Stimulated activated CD8-positive, alpha-beta memory T cell treated with anti-CD3 and anti-CD28 coated beads, Interleukin-15, amount 100 ng/mL, for 1 hour (primary cell): ENCODE data around the gene BLACAT1.

Experiments
- DNase-seq: peaks from one replicate; pipeline ENCODE4 v3.0.0-alpha.2; 2020; ENCODE audit warnings: low read depth

The BLACAT1 gene

DNA sequence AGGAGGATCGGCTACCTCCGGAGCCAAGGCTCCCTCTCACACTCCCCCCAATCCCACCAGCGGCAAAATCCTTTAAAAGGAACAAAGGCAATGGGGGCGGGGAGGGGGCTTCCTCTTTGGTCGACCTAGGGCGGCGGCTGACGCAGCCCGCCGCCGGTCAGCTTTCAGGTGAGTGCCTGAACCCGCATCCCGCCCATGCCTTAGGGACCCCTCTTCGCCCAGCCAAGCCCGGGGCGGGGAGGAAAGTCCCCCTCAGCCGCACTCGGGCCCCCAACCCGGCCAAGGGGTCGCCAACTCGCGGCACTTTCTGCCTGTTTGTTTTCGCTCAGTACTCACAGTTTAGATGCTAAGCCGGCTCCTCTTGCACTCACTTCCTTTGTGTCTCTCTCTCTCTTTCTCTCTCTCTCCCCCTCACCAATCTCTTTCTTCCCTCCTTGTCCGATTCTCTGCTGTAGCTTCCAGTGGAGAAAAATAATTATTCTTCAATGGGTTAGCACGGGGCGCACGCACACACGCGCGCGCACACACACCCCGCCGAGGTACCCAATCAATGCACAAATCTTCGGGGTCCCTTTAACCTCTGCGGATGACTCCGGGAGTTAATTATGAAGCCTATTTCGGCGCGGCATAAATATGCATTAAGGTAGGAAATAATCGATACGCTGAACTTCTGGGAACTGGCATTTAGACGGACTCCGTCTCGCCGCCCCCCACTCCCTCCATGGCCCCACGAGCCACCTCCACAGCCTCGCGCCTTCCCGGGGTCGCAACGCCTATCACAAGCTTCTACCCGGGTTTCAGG is at the start of gene BLACAT1:
Gene BLACAT1, minus strand, starts transcription at position 465 of the 802 bp plus-strand sequence.
- no peak for DNase-seq

- DNase-seq: no peak
Observed at GRCh38 chr1:205505076-205505729, 49.4 kb upstream of the BLACAT1 start.

GRCh38 chr1:205504311-205505075 is 48.6 kb upstream of the BLACAT1 start, which contains the start of gene CDK18:
TSS of gene CDK18 (plus strand) at chr1:205504669. CDS start at chr1:205523168, 18,499 bp downstream.
- no peak for DNase-seq

DNA sequence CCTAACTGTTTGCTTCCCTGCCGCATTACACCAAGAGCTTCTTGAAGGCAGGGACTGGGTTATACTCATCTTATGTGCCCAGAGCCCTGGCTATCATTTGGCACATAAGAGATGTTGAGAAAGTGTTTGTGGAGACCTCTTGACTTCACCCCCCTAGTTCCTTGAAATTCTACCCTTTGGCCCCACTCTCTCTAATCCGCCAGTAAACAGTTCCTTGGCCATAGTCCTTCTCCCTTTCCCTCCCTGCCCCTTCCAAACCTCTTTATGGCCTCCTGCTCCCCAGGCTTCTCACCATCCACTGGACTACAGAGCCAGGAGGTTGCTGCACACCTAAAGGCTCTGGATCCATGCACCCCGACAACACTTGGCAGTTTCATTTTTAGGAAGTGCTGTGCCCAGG is 47.1 kb upstream of the BLACAT1 start:
- no peak for DNase-seq

DNA sequence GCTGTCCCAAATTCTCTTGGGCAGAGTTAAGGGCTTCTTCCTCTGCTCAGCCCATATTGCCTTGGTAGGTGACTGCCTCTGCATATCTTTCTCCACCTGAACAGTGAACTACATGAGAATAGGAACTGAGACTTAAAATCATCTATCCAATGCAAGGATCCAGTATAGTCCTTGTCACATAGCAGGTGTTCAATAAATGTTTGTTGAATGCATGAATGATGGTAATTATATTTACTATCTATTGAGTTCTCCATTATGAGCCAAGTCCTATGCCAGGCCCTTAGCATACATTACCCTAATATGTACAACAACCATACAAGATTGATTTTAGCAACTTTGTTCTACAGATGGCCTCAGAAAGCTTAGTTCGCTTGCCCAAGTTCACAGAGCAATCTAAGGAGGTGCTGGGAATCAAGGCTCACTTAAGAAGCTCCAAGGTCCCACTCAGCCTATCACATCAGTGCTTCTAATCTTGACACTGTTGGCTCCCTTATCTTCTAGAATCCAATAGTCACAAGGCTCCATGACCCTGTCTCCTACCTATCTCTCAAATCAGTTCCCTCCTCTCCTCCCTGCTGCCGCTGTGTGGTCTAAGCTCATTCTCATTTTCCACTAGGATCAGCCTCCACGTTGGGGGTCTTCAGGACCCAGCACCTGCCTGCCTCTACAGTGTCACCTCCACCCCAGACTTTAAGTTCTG is 46.4 kb upstream of the BLACAT1 start:
- no peak for DNase-seq

GRCh38 chr1:205500240-205501233 is 44.7 kb upstream of the BLACAT1 start:
- no peak for DNase-seq

DNA sequence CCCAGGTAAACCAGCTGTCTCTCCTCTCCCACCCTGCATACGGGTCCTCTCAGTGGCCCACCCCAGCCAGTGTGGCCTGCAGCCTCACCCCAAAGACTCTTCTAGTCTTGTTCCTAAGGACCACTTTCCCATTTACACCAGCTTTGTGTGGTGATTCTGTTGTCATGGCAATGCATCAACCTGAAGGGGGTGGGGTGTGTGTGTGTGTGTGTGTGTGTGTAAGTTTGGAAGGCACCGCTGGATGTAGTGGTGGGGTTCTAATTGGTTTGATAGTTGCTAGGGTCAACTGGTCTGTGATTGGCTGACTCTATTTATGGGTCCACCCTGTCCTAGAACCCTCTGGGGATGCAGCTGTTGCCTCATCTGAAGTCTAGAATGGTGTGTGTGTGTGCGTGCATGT is 43.9 kb upstream of the BLACAT1 start:
- DNase-seq: no peak

DNA sequence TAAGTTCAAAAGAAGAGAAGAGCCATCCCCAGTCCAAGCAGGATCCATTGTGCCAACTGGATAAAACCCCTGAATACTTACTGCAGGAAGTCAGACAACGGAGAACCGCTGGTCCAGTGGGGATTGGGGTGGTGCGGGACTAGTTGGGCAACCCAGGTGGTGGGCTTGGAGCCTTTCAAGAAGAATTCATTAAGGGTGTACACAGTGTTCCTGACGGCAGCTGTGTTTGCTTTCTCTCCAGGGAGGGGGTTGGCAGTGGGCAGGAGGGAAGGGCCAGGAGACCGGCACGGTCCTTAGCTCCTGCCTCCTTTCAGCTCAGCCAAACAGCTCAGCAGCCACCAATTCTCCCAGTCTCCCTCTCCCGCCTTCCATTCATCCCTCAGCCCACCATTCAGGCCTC is 41.5 kb upstream of the BLACAT1 start:
- DNase-seq: no peak

- no peak for DNase-seq
Observed at GRCh38 chr1:205496661-205497060, 40.8 kb upstream of the BLACAT1 start.

GRCh38 chr1:205495237-205495823 is 39.5 kb upstream of the BLACAT1 start:
- DNase-seq: no peak

- DNase-seq: no peak
Observed at GRCh38 chr1:205494115-205494514, 38.3 kb upstream of the BLACAT1 start.

DNA sequence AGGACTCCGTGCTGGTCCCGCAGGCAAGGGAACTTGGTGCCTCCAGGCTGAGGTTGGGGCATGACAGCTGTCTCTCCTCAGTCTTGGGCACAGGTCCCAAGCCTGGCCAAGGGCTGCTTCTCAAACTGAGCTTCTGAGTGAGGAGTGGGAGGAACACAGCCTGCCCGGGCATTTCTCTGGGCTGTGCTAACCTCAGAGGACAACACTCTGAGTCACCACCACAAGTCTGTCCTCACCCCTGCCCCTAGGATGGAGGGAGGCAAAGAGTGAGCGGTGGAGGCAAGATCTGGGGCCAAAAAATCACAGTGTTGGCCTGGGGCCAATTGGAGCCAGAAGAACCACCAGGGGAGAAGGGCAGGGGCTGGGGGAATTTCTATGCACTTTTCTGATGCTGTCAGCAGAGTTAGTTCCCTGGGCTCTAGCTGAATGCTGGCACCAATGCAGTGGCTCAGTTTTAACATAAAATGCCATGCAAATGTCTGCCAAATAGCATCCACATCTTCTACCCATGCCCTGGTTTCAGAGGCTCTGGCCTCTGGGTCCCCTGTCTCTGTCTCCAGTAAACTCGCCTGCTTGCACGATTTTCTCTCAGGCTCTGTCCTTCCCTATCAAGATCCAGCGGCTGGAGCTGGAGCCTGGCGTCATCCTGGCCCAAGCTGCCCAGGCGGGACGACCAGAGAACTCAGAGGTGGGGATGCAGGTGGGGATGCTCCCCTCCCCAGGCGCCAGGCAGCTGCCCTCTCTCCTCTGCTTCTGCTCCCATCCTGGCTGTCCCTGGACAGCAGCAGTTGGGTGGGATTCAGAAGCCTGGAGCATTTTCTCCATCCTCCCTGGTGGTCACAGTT is 37.6 kb upstream of the BLACAT1 start:
- no peak for DNase-seq

DNA sequence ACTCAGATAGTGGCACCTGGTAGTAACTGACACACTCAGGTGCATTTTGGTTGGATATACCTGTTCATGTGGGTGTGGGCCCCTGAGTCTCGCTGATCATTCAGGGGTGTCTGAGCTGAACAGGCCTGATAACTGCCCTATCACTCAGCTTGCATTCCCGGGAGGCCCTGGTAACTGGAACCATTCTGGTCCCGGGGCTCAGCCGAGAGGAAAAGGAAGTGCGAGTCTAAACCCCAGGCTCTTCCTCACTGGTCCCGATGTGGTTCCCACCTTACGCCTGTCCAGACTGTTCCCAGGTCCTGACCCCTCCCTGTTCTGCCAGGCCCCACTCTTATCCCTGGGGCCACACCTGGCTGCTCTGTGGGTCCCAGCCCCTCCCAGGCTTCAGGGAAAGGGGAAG is 36.9 kb upstream of the BLACAT1 start:
- no peak for DNase-seq

- no peak for DNase-seq
Observed at GRCh38 chr1:205492201-205492667, 36.4 kb upstream of the BLACAT1 start.

- no peak for DNase-seq
Observed at GRCh38 chr1:205491794-205492193, 35.9 kb upstream of the BLACAT1 start.

DNA sequence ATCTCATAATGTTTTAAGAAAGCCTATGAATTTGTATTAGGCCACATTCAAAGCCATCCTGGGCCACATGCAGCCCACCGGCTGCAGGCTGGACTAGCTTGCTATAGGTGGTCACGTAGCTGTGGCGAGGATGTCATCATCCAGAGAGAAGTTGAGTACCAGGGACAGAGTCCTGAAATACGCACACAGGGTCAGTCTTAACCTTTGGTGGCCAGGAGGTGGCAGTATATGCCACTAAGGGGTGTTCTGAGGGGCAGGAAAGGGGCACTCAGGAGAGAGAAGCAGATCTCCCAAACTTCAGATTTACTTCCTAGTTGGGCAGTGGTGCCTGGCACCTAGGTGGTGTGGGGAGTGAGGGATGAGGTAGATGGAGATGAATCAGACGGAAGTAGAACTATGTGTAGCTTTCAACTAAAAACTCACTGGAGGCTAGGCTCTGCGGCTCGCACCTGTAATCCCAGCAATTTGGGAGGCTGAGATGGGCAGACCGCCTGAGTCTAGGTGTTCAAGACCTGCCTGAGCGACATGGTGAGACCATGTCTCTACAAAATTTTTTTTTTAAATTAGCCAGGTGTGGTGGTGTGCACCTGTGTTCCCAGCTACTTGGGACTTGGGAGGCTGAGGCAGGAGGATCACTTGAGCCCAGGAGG is 32.4 kb upstream of the BLACAT1 start:
- DNase-seq: no peak

DNA sequence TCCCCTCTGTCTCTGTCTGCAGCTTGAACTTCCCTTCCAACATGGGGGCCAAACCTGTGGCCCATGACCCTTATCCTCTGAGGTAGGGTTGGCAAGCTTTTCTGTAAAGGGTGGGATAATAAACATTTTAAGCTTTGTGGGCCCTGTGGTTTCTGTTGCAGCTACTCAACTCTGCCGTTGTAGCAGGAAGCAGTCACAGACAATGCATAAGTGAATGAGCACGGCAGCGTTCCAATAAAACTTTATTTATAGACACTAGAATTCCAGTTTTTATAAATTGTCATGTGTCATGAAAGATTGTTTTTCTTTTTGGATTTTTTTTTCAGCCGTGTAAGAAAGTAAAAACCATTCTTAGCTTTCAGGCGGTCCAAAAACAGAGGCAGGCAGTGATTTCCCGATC is 30.4 kb upstream of the BLACAT1 start:
- no peak for DNase-seq

- no peak for DNase-seq
Observed at GRCh38 chr1:205484985-205485967, 29.4 kb upstream of the BLACAT1 start.
